Prostate gland (tissue), 2 donors: Measurements from ENCODE around the gene WDR44.
"Not testable (repeated sequence)": the region's sequence is repeated elsewhere in the genome, so short reads cannot be mapped to it uniquely, and the experiment has no call there.

Source experiments
- CTCF ChIP-seq, 4 experiments: fragments of 200-600 bp in 2 of 4; fragments of 450-650 bp in 2 of 4; sonication (generic) in 2 of 4; IDR thresholded peaks; 1 replicate in 3 of 4; 2 replicates in 1 of 4; pipeline ENCODE4 v1.5.1; 2016 to 2019; ENCODE audit warnings: antibody characterized with exemption in 4 of 4, mild to moderate bottlenecking in 2 of 4, moderate library complexity in 2 of 4
- POLR2A ChIP-seq: fragments of 450-650 bp; IDR thresholded peaks from one replicate; pipeline ENCODE4 v1.6.1; 2016; ENCODE audit warnings: antibody characterized with exemption, mild to moderate bottlenecking
- POLR2AphosphoS5 ChIP-seq: sonication (generic); formaldehyde crosslinking; IDR thresholded peaks from one replicate; pipeline ENCODE4 v1.6.1; 2017; ENCODE audit warnings: antibody characterized with exemption

DNA sequence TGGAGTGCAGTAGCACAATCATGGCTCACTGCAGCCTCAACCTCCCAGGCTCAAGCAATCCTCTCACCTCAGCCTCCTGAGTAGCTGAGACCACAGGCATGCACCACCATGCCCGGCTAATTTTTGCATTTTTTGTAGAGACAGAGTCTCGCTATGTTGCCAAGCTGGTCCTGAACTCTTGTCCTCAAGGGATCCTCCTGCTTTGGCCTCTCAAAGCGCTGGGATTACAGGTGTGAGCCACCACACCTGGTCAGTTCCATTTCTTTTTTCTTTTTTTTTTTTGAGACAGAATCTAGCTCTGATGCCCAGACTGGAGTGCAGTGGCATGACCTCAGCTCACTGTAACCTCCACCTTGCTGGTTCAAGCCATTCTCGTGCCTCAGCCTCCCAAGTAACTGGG, 136.5 kb downstream of the WDR44 start:
- TF ChIP-seq CTCF (IDR thresholded peaks at IDR 0.05); POLR2A; POLR2AphosphoS5: not testable (repeated sequence)
